Inferior parietal cortex (tissue), 1 donor: ENCODE measurements around the gene EIF2B4.
"Not testable (repeated sequence)": the region's sequence is repeated elsewhere in the genome, so short reads cannot be mapped to it uniquely, and the experiment has no call there.

Experiments
- DNase-seq: peaks from one replicate; pipeline ENCODE4 v3.0.0-alpha.2; 2016; ENCODE audit errors: extremely low spot score

Gene EIF2B4

GRCh38 chr2:27377618-27378095 is 7.5 kb upstream of the EIF2B4 start:
- no peak for DNase-seq

GRCh38 chr2:27376866-27377617 is 6.9 kb upstream of the EIF2B4 start:
- DNase-seq = no peak

GRCh38 chr2:27376151-27376865 is 6.2 kb upstream of the EIF2B4 start:
- no peak for DNase-seq

GRCh38 chr2:27375513-27376099 is 5.5 kb upstream of the EIF2B4 start:
- no peak for DNase-seq

- no peak for DNase-seq
These were observed 3.4 kb upstream of the EIF2B4 start for GRCh38 chr2:27373567-27373966.

- DNase-seq = no peak
These were observed 2.8 kb upstream of the EIF2B4 start for GRCh38 chr2:27372937-27373336.

GRCh38 chr2:27370816-27371620 is 880 bp upstream of the EIF2B4 start:
- DNase-seq = peak; percentile 14

- DNase-seq = peak; percentile 21
These were observed 590 bp downstream of the EIF2B4 start for GRCh38 chr2:27369471-27370025.

GRCh38 chr2:27363933-27364332 is 6.2 kb downstream of the EIF2B4 start:
- DNase-seq = no peak

- DNase-seq = no peak
These were observed 7.3 kb downstream of the EIF2B4 start for GRCh38 chr2:27362678-27363420.

- peak; percentile 99 for DNase-seq
These were observed 13.6 kb downstream of the EIF2B4 start, which contains the start of gene GTF3C2 for GRCh38 chr2:27356382-27357181. Gene GTF3C2 (minus strand): TSS chr2:27356764. CDS start chr2:27343554, 13,210 bp downstream.

GRCh38 chr2:27356056-27356381 is 14.1 kb downstream of the EIF2B4 start:
- peak; percentile 15 for DNase-seq

- DNase-seq = no peak
These were observed 15.6 kb downstream of the EIF2B4 start for GRCh38 chr2:27354597-27354927.

- no peak for DNase-seq
These were observed 16.2 kb downstream of the EIF2B4 start for GRCh38 chr2:27353762-27354596.

GRCh38 chr2:27353386-27353761 is 16.8 kb downstream of the EIF2B4 start:
- DNase-seq = not testable (repeated sequence)

GRCh38 chr2:27351802-27352598 is 18.1 kb downstream of the EIF2B4 start:
- no peak for DNase-seq

- no peak for DNase-seq
These were observed 19.9 kb downstream of the EIF2B4 start for GRCh38 chr2:27350106-27350693.

- DNase-seq = no peak
These were observed 22.5 kb downstream of the EIF2B4 start for GRCh38 chr2:27347641-27348040.
